CD4-positive, alpha-beta T cell treated with Interleukin-10 for 1 hour (primary cell): ENCODE measurements around the gene XG.
"Not testable (repeated sequence)": the region's sequence is repeated elsewhere in the genome, so short reads cannot be mapped to it uniquely, and the experiment has no call there.

ENCODE experiments used
- DNase-seq: peaks from one replicate; pipeline ENCODE4 v3.0.0-alpha.2; 2020

Gene XG

DNA sequence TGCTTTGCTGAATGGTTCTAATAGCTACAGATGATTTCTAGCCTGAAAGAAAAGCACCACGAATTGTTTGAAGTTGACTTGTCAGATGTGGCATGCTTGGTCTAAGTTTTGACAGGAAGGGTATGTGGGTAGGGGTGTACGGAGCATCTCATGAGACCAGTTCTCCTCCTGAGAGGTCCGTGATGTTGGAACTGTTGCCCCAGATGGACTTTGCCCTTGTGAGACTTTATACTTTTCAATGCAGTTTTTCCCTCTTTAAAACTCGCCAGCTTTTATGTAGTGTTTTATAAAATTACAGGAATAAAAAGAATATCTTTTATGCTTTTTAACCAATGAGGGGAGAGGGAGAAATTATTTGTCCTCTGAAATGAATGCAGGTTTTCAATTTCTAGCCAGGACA, 16.6 kb upstream of the XG start:
- no peak for DNase-seq

DNA sequence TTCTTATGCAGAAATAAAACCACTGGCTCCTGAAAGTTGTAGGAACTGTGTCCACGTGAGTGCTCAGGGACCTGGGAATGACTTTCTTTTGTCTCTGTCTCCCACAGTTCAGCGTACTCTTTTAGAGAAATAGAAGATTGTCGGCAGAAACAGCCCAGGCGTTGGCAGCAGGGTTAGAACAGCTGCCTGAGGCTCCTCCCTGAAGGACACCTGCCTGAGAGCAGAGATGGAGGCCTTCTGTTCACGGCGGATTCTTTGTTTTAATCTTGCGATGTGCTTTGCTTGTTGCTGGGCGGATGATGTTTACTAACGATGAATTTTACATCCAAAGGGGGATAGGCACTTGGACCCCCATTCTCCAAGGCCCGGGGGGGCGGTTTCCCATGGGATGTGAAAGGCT, 11.2 kb upstream of the XG start:
- no peak for DNase-seq

DNA sequence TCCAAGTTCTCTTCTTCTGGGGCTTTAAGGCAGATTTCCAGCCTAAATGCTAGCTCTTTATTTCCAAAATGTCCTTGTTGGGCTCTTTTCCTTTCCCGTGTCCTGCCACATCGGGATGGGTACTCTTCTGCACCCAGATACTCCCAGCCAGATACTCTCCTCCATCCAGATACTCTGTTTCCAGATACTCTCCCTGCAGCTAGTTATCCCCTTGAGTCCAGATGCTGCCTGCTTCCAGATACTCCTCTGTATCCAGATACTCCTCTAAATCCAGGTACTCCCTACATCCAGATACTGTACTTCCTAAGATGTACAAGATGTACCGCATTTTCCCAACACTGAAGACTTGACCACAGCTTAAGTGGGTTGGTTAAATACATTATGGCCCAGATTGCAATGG, 10.5 kb upstream of the XG start:
- no peak for DNase-seq

DNA sequence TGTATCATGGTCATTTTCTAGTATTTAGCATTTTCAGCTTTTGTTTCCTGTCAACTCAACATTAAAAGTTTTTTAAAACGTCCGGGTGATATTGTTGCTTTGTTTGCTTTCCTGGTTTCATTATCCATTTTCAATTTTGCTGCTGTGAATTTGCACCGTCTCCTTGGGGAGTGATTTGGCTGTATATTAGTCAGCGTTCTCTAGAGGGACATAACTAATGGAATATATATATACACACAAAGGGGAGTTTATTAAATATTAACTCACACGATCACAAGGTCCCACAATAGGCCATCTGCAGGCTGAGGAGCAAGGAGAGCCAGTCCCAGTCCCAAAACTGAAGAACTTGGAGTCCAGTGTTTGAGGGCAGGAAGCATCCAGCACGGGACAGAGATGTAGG, 5.6 kb upstream of the XG start:
- not testable (repeated sequence) for DNase-seq

DNA sequence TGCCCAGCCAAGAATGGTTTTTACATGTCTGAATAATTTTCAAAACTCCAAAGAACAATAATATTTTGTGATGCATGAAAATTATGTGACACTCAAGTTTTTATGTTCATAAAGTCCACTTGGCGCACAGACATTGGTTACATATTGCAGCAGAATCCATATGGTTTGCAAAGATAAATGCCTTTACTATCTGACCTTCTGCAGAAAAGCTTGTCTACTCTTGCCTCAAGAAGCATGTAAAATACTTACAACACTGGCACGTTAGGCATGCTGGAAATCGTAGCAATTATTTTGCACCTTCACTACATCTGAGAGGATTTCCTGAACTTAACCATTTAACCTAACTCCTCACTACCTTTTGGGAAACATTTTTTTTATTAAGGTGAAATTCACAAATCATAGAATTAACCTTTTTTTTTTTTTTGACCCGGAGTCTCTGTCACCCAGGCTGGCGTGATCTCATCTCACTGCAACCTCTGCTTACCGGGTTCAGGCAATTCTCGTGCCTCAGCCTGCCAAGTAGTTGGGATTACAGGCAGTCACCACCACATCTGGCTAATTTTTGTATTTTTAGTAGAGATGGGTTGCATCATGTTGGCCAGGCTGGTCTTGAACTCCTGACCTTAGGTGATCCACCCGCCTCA, 3.5 kb upstream of the XG start:
- DNase-seq, result no peak

DNA sequence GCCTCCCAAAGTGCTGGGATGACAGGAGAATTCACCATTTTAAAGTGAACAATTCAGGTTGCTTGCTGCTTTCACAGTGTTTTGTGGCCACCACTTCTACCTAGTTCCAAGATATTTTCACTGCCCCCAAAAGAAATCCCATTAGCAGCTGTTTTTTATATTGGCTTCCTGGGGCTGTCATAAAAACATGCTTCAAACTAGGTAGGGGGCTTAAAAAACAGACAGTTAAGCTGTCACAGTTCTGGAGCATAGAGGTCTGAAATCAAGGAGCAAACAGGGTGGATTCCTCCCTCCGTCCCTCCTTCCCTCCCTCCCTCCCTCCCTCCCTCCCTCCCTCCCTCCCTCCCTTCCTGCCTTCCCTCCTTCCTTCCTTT, 3.0 kb upstream of the XG start:
- no peak for DNase-seq

DNA sequence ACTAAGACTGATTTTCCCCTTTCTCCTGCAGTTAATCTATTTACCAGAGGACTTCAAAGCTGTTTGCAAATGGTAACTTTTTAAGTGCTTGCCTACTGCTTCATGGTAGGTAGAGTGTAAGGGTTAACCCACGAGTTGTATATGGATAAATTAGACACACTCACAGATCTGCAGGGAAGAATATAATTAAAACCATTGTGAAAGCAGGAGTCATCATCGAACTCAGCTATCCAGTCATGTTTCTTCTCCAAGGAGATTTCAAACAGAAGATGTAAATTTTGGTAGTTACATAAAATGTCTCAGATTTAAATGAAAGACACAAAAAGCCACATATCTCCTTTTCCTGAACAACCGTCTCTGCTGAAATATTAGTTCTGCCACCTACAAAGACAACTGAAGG, 549 bp upstream of the XG start:
- DNase-seq, result no peak

DNA sequence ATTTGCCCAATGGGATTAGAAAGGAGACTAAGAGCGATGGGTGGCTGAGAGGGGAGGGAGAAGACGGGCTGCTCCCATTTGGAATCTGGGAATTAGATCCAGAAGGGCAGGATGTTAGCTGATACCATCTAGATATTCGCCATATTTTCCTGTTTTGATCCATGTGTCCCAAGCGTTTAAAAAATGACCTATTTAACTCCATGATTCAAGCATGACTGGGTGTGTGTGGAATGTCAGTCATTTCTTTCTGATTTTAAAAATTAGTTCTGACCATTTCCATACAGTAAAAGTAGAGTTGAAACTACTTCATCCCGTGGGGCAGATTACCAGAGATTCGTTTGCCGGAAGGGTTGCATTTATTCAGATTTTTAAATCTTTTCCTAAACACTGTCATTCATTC, 601 bp downstream of the XG start:
- not testable (repeated sequence) for DNase-seq

DNA sequence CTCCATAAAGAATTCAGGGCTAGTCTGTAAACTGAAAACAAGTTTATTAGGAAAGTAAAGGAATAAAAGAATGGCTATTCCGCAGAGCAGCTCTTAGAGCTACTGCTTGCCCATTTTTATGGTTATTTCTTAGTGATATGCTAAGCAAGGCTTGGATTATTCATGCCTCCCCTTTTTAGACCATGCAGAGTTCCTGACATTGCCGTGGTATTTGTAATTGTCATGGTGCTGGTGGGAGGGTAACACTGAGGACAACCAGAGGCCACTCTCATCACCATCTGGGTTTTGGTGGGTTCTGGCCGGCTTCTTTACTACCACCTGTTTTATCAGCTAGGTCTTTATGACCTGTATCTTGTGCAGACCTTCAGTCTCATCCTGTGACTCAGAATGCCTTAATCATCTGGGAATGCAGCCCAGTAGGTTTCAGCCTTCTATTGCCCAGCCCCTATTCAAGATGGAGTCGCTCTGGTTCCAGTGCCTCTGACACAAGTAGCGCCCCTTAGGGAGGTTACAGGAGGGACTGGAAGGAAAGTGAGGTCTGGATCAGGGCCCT, 3.4 kb downstream of the XG start:
- not testable (repeated sequence) for DNase-seq

DNA sequence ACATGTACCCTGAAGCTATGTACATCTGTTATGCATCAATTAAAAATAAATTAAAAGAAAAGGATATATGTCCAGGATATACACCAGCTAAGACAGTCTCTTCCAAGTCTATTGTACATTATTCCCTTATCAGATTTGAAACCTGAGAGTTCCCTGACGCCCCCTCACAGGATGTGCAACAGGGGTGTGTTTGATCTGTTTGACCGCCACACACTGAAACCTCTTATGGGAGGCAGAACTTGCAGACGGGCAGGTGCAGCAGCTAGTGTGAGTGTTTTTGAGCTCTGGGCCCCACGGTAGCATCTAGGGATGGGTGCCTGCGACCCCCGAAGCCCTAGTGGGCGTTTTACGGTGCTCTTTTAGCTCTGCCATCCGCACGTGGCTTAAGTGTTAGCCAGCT, 4.7 kb downstream of the XG start:
- DNase-seq, result no peak

DNA sequence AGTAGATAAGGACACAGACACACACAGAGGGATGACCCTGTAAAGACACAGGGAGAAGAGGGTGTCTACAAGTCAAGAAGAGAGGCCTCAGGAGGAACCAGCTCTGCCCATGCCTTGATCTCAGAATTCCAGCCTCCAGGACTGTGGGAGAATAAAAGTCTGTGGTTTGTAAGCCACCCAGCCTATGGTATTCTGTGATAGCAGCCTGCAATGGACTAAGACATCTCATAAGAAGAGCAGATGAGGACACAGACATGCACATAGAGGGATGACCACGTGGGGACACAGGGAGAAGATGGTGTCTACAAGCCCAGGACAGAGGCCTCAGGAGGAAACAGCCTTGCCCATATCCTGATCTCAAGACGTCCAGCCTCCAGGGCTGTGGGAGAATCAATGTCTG, 9.4 kb downstream of the XG start:
- no peak for DNase-seq

DNA sequence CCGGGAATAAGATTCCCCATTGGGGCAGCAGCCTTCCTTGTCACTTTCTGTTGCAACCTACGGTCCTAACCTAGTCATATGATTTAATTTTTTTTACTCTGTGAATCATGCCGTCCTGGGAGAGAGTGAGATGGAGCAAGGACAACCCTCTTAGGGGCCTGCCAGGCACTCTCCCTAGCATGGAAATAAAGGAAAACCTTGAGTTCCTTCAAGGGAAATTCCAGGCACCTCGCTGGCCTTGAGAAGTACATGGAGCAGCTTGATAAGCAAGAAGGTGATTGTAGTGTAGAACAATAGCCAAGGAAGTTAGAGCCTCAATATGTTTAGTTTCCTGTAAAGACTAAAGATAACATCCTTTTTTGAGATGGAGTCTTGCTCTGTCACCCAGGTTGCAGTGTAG, 10.8 kb downstream of the XG start:
- DNase-seq, result not testable (repeated sequence)

DNA sequence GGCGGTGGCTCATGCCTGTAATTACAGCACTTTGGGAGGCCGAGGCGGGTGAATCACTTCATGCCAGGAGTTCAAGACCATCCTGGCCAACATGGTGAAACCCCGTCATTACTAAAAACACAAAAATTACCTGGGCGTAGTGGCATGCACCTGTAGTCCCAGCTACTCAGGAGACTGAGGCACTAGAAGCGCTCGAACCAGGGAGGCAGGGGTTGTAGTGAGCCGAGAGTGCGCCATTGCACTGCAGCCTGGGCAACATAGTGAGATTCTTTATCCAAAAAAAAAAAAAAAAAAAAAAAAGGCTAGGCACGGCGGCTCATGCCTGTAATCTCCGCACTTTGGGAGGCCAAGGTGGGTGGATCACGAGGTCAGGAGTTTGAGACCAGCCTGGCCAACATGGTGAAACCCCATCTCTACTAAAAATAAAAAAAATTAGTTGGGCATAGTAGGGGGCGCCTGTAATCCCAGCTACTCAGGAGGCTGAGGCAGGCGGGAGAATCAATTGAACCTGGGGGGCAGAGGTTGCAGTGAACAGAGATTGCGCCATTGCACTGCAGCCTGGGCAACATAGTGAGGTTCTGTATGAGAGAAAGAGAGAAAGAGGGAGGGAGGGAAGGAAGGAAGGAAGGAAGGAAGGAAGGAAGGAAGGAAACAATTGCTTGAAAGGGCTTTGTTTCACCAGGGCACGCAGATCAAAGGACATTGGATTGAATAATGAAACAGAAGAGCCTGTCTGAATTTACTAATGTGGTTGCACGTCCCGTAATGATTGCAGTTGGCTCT, 13.1 kb downstream of the XG start:
- not testable (repeated sequence) for DNase-seq

DNA sequence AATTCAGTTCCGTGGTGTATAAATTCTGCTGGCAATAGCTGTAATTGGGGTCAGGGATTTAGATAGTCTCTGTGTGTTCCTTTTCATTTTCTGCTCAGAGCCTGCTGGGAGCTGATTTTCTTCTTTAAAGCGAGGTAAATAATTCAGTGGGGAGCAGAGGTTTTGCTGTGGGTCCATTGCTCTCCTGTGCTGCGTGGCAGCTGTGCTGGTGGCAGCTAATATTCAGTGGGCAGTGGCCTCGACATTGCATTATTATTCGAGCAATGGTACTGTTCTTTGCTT, 13.7 kb downstream of the XG start:
- no peak for DNase-seq

DNA sequence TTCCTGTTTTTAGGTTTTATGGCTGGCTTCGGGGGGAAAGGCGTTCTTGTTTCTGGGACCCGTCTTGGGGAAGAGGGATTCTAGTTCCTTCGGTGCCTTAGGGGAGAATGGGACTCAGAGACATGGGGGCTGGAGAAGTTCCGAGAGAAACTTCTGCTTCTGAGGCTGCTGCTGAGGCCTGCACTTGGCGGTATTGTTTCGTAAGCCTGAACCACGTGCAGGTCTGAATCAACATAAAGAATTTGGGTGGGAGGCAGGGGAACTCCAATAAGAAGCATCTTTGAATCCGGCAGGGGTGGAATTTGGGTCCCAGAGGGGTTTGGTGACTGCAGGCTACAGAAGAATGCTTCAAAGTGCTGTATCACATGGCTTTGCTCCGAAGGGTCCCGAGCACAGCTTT, 15.1 kb downstream of the XG start:
- DNase-seq, result no peak

DNA sequence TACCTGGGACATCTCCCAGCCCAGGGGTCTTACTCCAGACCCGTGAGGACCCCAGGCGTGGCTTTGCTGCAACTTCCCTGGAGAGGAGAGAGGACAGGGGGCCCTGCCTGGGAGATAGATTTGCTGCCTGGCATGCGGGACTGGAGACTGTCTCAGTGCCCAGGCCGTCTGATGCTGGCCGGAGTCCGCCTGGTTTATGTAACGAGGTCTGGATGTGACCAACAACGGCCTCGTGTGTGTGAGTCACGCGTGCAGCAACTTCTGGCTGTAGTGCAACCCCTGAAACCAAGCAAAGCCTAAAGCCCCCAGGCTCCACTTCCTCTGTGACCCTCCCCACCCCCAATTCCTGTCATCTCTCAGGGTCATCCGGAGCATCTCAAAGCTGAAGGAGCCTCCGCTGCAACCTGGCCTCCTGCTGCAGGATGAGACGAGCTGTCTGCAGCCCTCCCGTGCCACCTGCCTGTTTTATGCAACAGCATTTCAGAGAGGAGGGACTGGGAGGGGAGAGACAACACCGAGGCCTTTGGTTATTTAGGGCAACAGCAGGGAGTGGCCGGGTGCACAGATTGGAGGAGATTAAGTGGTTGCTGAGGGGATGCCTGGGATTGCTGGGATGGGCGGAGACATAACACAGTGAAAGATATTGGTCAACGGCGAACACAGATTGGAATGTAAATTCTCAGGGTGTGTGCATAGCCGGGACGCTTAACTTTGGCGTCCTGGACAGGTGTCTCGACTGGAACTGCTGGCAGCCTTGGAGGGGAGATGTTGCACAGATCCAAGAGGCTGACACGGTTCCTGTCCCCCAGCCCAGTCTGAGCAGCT, 16.0 kb downstream of the XG start:
- DNase-seq, result no peak

DNA sequence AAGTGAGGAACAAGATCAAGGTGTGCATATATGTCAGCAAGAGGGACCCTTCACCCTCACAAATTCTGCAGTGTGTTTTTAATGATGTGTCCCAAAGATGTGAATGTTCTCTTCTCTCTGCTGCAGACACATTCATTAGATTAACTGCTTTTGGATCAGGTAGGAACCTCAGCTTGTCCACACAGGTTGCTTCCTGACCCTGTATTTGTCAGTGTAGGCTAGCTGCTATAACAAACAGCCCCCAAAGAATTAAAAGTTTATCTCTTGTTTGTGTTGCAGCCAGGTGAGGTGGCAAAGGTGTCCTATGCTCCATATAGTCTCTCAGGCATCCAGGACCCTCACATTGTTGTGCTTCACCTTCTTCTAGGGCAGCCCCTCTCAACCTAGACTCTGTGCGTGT, 17.8 kb downstream of the XG start:
- no peak for DNase-seq

DNA sequence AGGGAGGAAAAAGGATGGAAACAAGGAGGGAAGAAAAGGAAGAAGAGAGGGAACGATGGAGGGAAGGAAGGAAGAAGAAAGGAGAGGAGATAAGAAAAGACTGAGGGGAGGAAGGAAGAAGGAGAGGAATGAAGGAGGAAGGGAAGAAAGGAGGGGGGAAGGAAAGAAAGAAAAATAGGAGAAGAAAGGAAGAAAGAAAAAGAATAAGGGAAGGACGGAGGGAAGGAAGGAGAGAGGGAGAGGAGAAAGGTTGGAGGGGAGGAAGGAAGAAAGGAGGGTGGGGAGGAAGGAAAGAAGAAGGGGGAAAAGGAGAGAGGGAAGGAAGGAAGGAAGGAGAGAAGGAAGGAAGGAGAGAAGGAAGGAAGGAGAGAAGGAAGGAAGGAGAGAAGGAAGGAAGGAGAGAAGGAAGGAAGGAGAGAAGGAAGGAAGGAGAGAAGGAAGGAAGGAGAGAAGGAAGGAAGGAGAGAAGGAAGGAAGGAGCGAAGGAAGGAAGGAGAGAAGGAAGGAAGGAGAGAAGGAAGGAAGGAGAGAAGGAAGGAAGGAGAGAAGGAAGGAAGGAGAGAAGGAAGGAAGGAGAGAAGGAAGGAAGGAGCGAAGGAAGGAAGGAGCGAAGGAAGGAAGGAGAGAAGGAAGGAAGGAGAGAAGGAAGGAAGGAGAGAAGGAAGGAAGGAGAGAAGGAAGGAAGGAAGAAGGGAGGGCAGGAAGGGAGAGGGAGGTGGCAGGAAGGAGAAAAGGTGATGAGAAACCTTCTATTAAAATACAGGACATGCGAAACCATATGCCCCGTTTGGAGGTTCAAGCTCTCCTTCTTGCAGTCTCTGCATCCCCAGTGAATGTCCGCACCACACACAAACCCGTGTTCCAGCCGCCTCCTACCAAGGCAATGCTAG, 21.6 kb downstream of the XG start:
- DNase-seq, result not testable (repeated sequence)

DNA sequence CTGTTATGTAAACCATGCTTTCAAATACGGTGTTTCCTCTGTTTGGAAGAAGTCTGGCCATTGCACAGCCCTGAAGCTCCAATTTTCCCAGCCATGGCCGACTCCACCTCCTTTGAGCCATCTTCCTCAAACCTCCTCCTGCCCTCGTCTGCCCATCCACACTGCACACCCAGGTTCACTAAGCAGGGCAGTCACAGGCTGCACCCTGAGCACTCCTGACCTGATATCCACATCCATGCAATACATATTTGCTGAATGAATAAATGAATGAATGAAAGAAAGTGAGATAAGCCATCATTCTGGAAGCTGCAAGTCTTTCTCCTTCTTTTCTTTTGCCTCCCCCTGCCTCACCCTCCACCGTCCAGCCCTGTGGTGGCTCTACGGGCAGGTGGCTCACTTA, 22.2 kb downstream of the XG start:
- no peak for DNase-seq

DNA sequence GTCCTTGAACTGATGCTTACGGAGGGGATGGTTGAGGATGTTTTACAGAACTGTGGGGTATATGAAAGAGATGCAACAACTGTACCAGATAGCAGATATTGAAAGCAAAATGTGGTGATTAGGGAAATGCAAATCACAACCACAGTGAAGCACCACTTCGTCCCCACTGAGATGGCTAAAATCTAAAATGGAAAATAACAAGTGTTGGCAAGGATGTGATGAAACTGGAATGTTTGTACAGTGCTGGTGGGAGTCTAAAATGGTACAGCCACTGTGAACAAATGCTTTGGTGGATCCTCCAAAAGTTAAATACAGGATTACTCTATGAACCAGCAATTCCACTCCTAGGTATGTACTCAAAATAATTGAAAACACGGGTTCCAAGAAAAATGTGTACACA, 22.9 kb downstream of the XG start:
- no peak for DNase-seq

DNA sequence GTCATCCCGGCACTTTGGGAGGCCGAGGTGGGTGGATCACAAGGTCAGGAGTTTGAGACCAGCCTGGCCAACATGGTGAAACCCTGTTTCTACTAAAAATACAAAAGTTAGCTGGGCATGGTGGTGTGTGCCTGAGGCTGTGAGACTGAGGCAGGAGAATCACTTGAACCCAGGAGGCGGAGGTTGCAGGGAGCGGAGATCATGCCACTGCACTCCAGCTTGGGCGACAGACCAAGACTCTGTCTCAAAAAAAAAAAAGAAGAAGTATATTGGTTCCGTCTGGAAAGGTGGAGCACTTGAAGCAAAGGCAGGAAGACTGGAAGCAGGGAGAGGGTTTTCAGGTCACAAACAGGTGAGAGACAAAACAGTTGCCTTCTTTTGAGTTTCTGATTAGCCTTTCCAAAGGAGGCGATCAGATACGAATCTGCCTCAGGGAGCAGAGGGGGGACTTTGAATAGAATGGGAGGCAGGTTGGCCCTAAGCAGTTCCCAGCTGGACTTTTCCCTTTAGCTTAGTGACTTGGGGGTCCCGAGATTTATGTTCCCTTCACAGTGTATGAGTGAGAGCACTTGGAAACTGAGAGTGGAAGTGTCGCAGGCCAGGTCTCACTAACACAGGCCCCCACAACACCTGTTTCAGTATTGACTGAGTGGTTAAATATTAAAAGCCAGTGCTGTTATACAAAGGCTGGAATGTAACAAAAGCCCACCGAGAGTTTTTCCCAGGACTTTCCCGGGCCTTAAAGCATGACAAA, 28.8 kb downstream of the XG start:
- DNase-seq, result not testable (repeated sequence)

DNA sequence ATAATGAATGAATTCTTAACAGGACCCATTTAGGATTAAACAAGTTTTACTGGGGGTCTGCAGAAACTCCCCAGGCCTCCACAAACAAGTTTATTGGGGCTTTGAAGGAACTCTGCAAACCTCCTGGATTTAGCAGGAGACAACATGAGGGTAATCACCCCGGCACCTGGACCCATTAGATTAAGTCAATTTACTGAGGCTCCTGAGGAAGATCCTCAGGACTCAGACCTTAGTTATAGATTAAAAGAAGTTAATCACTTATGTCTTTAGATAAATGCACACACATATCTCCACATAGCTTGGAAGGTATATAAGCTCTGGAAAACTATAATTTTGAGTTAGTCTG, 29.4 kb downstream of the XG start:
- no peak for DNase-seq
